Measurements from ENCODE around the gene RNF182.

RNF182 gene

GRCh38 chr6:13941902-13942301 is 17.1 kb downstream of the RNF182 start:
- Histone ChIP-seq H3K4me3 (ENCODE audit: insufficient read length, low read depth) (no peak overlapping the region), H3K36me3 (ENCODE audit: insufficient read depth, insufficient read length, low read length) (no peaks in the 10 kb centered on the region), H3K27me3 (ENCODE audit: insufficient read depth, insufficient read length) (no peaks in the 10 kb centered on the region), H3K9me3 (ENCODE audit: insufficient read depth, low read length) (peaks cover 26% of the 10 kb centered on the region), H3K9ac (ENCODE audit: insufficient read length, low read depth) (no peak overlapping the region), H3K4me1 (ENCODE audit: insufficient read depth, insufficient read length) (no peaks in the 10 kb centered on the region)
- no peak for DNase-seq (ENCODE audit: low read depth, low spot score)
- TF ChIP-seq SUZ12 (IDR thresholded peaks at IDR 0.05; ENCODE audit: extremely low read depth, insufficient read depth, insufficient read length) = no peak
- TF ChIP-seq YY1 (IDR thresholded peaks at IDR 0.05; ENCODE audit: insufficient read depth, insufficient read length) = no peak
- no peak for TF ChIP-seq ZNF274 (IDR thresholded peaks at IDR 0.05; ENCODE audit: low read depth, low read length)

- no peaks in the 10 kb centered on the region for H3K36me3 ChIP-seq (ENCODE audit: insufficient read depth, insufficient read length, low read length)
Observed at GRCh38 chr6:13943943-13944342, 19.2 kb downstream of the RNF182 start.

DNA sequence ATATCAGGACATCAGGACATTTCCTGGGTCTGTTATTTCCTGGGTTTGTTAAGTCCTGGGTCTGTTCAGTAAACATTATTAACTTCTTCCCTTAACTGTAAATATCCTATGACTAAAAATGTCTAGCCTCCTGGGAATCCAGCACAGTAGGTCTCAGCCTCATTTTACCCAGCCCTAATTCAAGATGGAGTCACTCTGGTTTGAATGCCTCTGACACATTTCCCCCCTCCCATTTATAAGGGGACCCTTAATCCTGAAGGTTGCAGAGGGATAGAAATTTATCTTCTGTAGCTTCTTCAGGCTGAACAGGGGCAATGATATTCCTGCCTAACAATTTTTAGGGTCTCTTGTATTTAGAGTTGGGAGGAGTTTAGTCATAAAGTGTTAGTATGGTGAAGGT is 21.8 kb downstream of the RNF182 start:
- no peak for TF ChIP-seq ZNF274 (IDR thresholded peaks at IDR 0.05; ENCODE audit: low read depth, low read length)
- TF ChIP-seq SUZ12 (IDR thresholded peaks at IDR 0.05; ENCODE audit: extremely low read depth, insufficient read depth, insufficient read length) = no peak
- no peak for TF ChIP-seq YY1 (IDR thresholded peaks at IDR 0.05; ENCODE audit: insufficient read depth, insufficient read length)
- Histone ChIP-seq H3K9me3 (ENCODE audit: insufficient read depth, low read length) (peaks cover 37% of the 10 kb centered on the region), H3K9ac (ENCODE audit: insufficient read length, low read depth) (no peak overlapping the region), H3K27me3 (ENCODE audit: insufficient read depth, insufficient read length) (no peaks in the 10 kb centered on the region), H3K4me1 (ENCODE audit: insufficient read depth, insufficient read length) (no peaks in the 10 kb centered on the region), H3K36me3 (ENCODE audit: insufficient read depth, insufficient read length, low read length) (no peaks in the 10 kb centered on the region), H3K4me3 (ENCODE audit: insufficient read length, low read depth) (no peak overlapping the region)
- DNase-seq (ENCODE audit: low read depth, low spot score) = no peak

More at GRCh38 chr6:13943943-13944342, 19.2 kb downstream of the RNF182 start:
- no peak overlapping the region for H3K4me3 ChIP-seq (ENCODE audit: insufficient read length, low read depth)
- peaks cover 39% of the 10 kb centered on the region for H3K9me3 ChIP-seq (ENCODE audit: insufficient read depth, low read length)
- TF ChIP-seq YY1 (IDR thresholded peaks at IDR 0.05; ENCODE audit: insufficient read depth, insufficient read length) (no peak), ZNF274 (IDR thresholded peaks at IDR 0.05; ENCODE audit: low read depth, low read length) (no peak), SUZ12 (IDR thresholded peaks at IDR 0.05; ENCODE audit: extremely low read depth, insufficient read depth, insufficient read length) (no peak)
- no peaks in the 10 kb centered on the region for H3K27me3 ChIP-seq (ENCODE audit: insufficient read depth, insufficient read length)
- no peak overlapping the region for H3K9ac ChIP-seq (ENCODE audit: insufficient read length, low read depth)
- no peaks in the 10 kb centered on the region for H3K4me1 ChIP-seq (ENCODE audit: insufficient read depth, insufficient read length)
- no peak for DNase-seq (ENCODE audit: low read depth, low spot score)

GRCh38 chr6:13947611-13948178 is 22.9 kb downstream of the RNF182 start:
- Histone ChIP-seq H3K36me3 (ENCODE audit: insufficient read depth, insufficient read length, low read length) (no peaks in the 10 kb centered on the region), H3K27me3 (ENCODE audit: insufficient read depth, insufficient read length) (no peaks in the 10 kb centered on the region), H3K4me3 (ENCODE audit: insufficient read length, low read depth) (no peak overlapping the region), H3K9me3 (ENCODE audit: insufficient read depth, low read length) (peaks cover 30% of the 10 kb centered on the region), H3K4me1 (ENCODE audit: insufficient read depth, insufficient read length) (no peaks in the 10 kb centered on the region), H3K9ac (ENCODE audit: insufficient read length, low read depth) (no peak overlapping the region)
- TF ChIP-seq ZNF274 (IDR thresholded peaks at IDR 0.05; ENCODE audit: low read depth, low read length) (no peak), YY1 (IDR thresholded peaks at IDR 0.05; ENCODE audit: insufficient read depth, insufficient read length) (no peak), SUZ12 (IDR thresholded peaks at IDR 0.05; ENCODE audit: extremely low read depth, insufficient read depth, insufficient read length) (no peak)
- DNase-seq (ENCODE audit: low read depth, low spot score) = no peak

- TF ChIP-seq SUZ12 (IDR thresholded peaks at IDR 0.05; ENCODE audit: extremely low read depth, insufficient read depth, insufficient read length) = no peak
- no peak for TF ChIP-seq YY1 (IDR thresholded peaks at IDR 0.05; ENCODE audit: insufficient read depth, insufficient read length)
- TF ChIP-seq ZNF274 (IDR thresholded peaks at IDR 0.05; ENCODE audit: low read depth, low read length) = no peak
- Histone ChIP-seq H3K9ac (ENCODE audit: insufficient read length, low read depth) (no peak overlapping the region), H3K27me3 (ENCODE audit: insufficient read depth, insufficient read length) (no peaks in the 10 kb centered on the region)
Observed at GRCh38 chr6:13952101-13952500, 27.3 kb downstream of the RNF182 start.

DNA sequence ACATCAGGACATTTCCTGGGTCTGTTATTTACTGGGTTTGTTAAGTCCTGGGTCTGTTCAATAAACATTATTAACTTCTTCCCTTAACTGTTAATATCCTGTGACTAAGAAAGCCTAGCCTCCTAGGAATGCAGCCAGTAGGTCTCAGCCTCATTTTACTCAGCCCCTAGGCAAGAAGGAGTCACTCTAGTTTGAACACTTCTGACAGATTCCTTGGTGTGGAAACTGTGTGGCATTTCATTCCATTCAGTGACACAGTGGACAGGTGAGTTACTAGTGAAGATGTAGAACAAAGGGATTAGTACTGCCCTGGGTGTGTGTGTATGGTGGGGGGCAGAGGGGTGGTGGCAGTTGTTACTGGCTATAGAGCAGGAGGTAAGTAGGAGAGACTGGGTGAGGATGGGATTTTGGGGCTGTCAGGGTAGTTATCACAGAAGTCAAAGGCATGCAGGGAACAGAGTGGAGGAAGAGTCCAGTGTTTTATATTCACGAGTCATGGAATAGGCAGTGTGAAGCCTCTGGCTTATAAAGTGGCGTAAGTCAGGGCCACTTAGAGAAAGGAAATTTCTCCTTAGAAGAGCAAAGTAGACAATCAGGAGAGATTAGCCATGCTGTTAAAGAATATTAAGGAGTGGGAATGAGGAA is 28.4 kb downstream of the RNF182 start:
- no peak for TF ChIP-seq YY1 (IDR thresholded peaks at IDR 0.05; ENCODE audit: insufficient read depth, insufficient read length)
- no peak for TF ChIP-seq ZNF274 (IDR thresholded peaks at IDR 0.05; ENCODE audit: low read depth, low read length)
- TF ChIP-seq SUZ12 (IDR thresholded peaks at IDR 0.05; ENCODE audit: extremely low read depth, insufficient read depth, insufficient read length) = no peak
- peak; percentile 6 for DNase-seq (ENCODE audit: low read depth, low spot score)
- H3K27me3 ChIP-seq (ENCODE audit: insufficient read depth, insufficient read length) = no peaks in the 10 kb centered on the region
- H3K4me1 ChIP-seq (ENCODE audit: insufficient read depth, insufficient read length) = no peaks in the 10 kb centered on the region
- H3K9ac ChIP-seq (ENCODE audit: insufficient read length, low read depth) = no peak overlapping the region
- peaks cover 11% of the 10 kb centered on the region for H3K9me3 ChIP-seq (ENCODE audit: insufficient read depth, low read length)
- no peaks in the 10 kb centered on the region for H3K36me3 ChIP-seq (ENCODE audit: insufficient read depth, insufficient read length, low read length)
- H3K4me3 ChIP-seq (ENCODE audit: insufficient read length, low read depth) = no peak overlapping the region

More at GRCh38 chr6:13952101-13952500, 27.3 kb downstream of the RNF182 start:
- H3K4me3 ChIP-seq (ENCODE audit: insufficient read length, low read depth) = no peak overlapping the region
- no peaks in the 10 kb centered on the region for H3K4me1 ChIP-seq (ENCODE audit: insufficient read depth, insufficient read length)
- no peak for DNase-seq (ENCODE audit: low read depth, low spot score)
- H3K36me3 ChIP-seq (ENCODE audit: insufficient read depth, insufficient read length, low read length) = no peaks in the 10 kb centered on the region
- H3K9me3 ChIP-seq (ENCODE audit: insufficient read depth, low read length) = peaks cover 21% of the 10 kb centered on the region

DNA sequence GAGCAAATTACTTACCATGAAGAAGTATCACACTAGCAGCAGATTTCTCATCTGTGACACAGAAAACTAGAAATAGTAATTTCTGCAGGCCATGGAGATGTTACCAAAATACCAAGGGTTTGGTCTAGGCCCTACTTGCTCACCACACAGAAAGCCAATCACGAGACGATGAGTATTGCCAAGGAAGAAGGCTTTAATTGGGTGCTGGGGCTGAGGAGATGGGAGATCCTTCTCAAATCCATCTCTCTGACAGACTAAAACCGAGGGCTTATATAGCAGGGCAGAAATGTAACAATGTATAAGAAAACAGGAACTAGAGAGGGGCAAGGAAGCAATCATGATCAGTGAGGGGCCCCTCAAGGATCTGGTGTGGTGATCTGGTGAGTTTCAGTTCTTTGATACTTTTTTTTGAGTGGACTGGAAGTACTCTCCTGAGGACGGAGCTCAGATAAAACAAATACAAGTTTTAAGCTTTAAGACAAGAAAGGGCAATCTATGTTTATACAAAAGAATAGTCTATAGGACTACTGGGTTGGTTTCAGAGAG is 40.9 kb downstream of the RNF182 start:
- no peak for DNase-seq (ENCODE audit: low read depth, low spot score)
- Histone ChIP-seq H3K9me3 (ENCODE audit: insufficient read depth, low read length) (peaks cover 12% of the 10 kb centered on the region), H3K4me1 (ENCODE audit: insufficient read depth, insufficient read length) (no peaks in the 10 kb centered on the region), H3K36me3 (ENCODE audit: insufficient read depth, insufficient read length, low read length) (no peaks in the 10 kb centered on the region), H3K4me3 (ENCODE audit: insufficient read length, low read depth) (no peak overlapping the region), H3K27me3 (ENCODE audit: insufficient read depth, insufficient read length) (no peaks in the 10 kb centered on the region), H3K9ac (ENCODE audit: insufficient read length, low read depth) (no peak overlapping the region)
- no peak for TF ChIP-seq YY1 (IDR thresholded peaks at IDR 0.05; ENCODE audit: insufficient read depth, insufficient read length)
- TF ChIP-seq SUZ12 (IDR thresholded peaks at IDR 0.05; ENCODE audit: extremely low read depth, insufficient read depth, insufficient read length) = no peak
- no peak for TF ChIP-seq ZNF274 (IDR thresholded peaks at IDR 0.05; ENCODE audit: low read depth, low read length)

Data from NT2/D1 (cell line).